SHP77 (cell line): ENCODE data around the gene USE1.

Source experiments
- DNase-seq, 2 experiments: peaks; one replicate each; lab custom pipeline; 2025; lab: John Stamatoyannopoulos, UW

Gene USE1

DNA sequence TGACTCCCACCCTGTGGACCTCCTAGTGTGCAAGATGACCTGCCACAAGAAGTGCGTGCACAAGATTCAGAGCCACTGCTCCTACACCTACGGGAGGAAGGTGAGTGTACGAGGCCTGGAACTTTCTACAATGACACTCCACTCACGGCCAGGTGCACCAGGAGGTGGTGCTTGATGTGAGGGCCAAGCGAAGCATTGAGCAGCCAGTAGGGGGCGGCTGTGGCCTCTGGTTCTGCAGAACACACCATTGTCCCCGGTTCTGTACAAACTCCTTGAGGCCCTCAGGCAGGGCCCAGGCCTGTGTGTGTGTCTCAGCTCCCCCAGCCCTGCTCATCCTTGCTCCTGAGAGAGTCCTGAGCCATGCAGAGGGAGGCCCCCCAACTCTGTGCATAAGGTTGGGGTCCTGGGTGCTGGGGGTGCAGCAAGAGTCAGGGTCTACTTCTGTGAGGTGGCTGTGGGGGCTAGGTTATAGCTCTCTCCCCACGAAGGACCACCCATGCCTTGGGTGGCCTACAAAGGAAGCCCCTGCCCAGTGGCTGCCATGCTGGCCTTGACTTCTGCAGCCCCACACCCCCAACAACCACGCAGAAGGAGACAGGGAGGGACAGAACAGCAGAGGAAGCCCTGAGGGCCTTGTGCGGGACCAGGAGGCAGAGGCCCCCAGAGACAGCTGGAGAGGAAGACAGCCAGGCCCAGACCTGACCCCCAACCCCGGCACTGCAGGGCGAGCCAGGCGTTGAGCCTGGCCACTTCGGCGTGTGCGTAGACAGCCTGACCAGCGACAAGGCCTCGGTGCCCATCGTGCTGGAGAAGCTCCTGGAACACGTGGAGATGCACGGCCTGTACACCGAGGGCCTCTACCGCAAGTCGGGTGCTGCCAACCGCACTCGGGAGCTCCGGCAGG lies 9.7 kb upstream of the USE1 start:
- DNase-seq, result peak; percentile 12 to 44

DNA sequence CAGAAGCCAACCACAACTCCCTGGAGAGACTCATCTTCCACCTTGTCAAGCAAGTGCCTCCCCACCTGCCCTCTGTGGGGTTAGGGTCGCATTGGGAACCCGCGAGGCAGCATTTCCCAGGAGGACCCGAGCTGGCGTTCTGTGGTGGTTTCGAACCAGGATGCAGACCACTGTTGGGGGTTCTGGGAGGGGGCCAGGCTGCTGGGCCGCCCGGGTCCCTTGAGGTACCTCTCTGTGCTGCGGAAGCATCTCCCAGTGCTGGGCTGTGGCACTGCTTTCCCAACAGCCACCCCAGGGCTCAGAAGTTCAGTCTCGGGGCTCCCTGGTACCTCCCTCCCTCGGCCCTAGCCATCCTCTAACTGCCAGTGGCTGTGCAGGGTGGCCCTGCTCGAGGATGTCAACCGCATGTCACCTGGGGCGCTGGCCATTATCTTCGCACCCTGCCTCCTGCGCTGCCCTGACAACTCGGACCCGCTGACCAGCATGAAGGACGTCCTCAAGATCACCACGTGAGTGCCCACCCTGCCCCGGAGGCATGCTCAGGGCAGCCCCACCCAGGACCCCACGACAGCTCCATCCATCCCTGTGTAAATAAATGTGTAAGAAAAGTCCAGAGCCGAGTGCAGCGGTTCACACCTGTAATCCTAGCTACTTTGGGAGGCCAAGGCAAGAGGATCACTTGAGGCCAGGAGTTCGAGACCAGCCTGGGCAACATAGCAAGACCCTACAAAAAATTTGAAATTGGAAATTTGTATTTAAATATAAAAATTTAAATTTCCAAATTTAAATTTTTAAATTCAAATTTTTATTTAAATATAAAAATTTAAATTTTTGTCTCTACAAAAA lies 8.2 kb upstream of the USE1 start:
- DNase-seq, result no peak

DNA sequence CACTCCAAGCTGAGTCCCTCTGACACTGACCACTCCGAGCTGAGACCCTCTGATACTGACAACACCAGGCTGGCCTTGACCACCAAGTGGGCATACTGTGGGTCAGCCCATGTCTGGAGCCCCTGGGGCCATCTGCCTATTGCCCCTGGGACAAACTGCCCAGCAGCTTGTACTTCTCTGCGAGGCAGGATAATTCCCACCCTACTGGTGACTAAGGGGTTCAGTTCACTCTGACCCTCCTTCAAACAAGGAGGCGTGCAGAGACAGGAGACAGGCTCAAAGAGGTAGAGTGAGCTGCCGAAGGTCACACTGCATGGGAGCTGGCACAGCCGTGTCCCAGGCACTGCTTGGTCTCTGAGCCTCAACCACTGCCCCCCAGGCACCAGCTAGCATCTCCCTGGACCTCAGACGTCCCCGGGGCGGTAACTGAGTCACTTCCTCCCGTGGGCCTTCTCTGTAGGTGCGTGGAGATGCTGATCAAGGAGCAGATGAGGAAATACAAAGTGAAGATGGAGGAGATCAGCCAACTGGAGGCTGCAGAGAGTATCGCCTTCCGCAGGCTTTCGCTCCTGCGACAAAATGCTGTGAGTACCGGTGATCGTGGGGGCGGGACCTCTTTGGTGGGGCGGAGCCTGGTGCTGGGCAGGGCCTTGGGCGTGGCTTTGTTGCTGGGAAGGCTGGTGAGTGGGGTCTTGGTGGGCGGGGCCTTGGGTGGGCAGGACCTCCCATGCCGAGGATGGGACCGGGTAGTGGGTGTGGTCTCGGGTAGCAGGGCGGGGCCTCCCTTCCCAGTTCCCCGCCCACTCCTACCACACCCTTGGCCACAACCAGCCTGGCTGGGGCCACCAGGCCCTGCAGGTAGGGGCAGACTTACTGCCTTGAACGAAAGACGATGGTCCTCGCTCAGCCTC lies 5.8 kb upstream of the USE1 start:
- peak; percentile 13 to 16 for DNase-seq

DNA sequence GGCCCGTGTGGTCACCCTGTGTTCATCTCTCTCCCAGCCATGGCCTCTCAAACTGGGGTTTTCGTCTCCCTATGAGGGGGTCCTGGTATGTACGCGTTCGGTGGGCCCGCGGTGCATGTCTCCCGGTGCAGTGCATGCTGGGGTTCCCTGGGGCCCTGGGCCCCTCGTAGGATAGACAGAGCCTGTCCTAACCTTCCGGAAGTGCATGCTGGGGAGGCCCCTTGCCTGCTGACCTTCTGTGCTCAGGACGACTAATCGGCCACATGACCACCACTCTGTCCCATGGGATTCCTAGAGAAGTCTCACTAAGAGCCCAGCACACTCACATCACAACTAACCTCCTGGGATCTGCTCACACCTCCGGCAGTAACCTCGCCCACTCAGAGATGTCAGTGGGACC lies 4.9 kb upstream of the USE1 start:
- DNase-seq, result no peak

DNA sequence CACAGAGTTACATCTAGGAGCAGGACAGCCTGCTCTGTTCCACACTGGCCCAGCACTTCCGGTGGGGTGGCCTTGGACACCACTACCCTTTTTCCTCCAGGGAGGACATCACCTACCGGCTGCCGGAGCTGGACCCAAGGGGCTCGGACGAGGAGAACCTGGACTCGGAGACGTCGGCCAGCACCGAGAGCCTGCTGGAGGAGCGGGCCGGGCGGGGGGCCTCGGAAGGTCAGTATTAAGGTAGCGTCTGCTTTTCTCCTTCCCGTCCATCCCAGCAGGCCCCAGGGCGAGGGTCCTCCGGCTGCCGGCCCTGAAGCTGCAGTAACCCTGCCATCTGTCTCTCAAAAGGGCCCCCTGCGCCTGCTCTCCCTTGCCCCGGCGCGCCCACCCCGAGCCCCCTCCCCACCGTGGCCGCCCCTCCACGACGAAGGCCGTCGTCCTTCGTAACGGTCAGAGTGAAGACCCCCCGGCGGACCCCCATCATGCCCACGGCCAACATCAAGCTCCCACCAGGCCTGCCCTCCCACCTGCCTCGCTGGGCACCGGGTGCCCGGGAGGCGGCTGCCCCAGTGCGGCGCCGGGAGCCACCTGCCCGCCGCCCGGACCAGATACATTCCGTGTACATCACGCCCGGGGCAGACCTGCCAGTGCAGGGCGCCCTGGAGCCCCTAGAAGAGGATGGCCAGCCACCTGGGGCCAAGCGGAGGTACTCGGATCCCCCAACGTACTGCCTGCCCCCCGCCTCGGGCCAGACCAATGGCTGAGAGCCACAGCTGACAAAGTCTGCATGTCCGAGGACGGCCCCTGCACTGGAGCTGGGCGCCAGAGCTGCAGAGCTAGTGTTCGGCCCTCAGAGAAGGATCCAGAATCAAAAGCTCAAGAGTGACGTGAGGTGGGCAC lies 3.4 kb upstream of the USE1 start:
- DNase-seq, result no peak

DNA sequence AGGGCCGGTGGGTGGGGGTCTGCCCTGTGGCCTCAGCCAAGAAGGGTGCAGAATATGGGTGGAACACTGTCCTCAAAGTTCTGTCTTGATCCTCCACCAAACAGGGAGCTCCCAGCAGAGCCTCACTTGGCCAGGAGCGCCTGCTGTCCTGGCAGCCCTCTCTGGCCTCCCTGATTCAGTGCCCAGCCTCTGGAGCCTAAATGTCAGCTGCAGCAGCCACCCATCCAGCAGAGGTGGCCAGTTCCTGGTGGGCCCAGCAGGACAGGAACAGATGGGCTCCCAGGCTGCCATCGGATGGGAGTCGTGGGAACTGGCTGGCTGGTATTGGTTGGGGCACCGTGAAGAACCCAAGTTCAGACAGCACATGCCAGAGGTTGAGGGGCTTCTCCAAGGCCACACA lies 1.8 kb upstream of the USE1 start:
- no peak for DNase-seq

DNA sequence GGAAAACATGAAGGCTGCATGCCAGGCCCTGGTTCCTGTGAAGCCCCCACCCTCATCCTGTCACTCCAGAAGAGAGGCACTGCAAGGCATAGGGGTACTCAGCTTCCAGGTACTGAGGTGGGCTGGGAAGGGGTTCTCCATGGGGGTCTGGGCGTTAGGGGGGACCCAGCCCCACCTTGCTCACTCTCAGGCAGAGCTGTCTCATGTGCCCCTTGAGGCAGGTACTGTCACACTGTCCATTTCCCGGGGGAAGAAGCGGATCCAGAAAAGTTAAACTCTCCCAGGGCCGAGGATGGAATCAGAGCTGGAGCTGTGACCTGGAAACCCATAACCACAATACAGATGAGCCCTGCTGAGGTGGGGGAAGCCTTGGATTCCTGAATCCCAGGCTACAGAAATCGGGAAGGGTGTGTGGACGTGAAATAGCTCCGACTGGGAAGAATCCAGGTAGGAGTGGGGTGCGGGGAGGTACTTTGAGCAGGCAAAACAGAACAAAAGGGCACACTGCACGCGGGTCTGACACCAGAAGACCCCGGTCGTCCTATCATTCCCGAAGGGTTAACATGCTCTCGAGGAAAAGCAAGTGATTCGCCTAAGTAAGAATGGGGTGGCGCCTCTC lies 540 bp upstream of the USE1 start:
- peak in 1 of 2 experiments; percentile 23 for DNase-seq

DNA sequence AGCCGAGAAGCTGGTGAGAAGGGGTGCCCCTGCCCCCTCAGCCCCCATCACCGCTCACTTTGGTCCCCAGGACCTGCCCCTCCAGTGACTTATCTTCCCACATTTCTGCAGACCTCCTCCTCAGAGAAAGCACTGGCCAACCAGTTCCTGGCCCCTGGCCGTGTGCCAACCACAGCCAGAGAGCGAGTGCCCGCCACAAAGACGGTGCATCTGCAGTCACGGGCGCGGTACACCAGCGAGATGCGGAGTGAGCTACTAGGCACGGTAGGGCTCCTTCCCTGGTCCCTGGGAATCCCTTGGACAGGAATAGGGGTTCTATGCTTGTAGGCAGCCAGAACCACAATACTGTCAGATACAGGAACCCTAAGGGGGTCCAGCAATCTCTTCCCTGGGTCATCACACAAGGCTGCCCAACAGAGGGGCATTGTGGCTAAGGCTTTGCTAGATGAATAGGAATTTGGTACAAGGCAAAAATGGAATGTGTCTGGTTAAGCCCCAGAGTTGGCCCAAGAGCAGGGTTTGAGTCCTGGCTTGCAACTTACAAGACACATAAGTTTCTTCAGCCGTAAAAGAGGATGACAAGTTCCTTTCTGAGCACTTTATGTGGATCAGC lies 1.0 kb downstream of the USE1 start:
- DNase-seq, result peak in 1 of 2 experiments; percentile 54

DNA sequence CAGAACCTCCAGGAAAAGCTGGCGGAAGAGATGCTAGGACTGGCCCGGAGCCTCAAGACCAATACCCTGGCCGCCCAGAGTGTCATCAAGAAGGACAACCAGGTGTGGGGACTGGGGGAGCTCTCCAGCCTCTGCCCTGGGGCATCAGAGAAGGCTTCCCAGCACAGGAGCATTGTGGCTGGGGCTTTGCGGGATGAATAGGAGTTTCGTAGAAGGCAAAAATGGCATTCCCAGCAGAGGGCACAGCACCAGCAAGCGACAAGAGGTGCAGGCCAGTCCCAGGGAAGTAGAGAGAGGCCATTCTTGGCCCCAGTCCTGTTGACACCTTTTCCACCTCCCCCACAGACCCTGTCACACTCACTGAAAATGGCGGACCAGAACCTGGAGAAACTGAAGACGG lies 4.1 kb downstream of the USE1 start:
- DNase-seq, result no peak

DNA sequence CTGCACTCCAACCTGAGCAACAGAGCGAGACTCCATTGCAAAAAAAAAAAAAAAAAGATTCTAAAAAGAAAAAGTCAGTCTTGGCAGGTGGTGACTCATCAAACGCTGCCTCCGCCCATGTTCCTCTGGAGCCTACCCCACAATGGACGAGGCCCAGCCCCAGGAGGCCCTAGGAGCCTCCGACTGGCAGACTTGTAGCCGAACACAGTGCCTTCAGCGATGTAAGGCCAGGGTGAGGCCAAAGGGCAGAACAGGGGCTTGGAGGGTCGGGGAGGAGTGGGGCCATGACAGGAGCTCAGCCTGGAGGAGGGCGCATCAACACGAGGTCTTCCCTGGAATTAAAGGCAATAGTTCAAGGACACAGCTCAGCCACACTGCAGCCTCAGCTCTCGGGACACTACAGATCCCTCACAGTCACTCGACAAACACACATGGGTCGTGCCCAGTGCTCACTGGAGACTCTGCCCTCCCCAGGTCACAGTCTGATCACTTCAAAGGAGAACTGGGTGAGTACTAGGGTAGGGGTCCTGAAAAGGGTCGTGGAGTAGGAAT lies 5.1 kb downstream of the USE1 start:
- DNase-seq, result no peak

DNA sequence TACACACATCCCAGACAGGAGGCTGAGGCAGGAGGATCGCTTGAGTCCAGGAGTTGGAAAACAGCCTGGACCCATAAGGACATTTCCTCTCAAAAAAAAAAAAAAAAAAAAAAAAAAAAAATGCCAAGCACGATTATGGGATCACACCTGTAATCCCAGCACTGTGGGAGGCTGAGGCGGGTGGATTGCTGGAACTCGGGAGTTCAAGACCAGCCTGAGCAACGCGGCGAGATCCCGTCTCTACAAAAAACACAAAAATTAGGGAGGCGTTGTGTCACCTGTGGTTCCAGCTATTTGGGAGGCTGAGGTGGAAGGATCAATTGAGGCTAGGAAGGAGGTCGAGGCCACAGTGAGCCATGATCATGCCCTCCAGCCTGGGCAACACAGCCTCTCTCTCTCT lies 9.9 kb downstream of the USE1 start:
- DNase-seq, result no peak

DNA sequence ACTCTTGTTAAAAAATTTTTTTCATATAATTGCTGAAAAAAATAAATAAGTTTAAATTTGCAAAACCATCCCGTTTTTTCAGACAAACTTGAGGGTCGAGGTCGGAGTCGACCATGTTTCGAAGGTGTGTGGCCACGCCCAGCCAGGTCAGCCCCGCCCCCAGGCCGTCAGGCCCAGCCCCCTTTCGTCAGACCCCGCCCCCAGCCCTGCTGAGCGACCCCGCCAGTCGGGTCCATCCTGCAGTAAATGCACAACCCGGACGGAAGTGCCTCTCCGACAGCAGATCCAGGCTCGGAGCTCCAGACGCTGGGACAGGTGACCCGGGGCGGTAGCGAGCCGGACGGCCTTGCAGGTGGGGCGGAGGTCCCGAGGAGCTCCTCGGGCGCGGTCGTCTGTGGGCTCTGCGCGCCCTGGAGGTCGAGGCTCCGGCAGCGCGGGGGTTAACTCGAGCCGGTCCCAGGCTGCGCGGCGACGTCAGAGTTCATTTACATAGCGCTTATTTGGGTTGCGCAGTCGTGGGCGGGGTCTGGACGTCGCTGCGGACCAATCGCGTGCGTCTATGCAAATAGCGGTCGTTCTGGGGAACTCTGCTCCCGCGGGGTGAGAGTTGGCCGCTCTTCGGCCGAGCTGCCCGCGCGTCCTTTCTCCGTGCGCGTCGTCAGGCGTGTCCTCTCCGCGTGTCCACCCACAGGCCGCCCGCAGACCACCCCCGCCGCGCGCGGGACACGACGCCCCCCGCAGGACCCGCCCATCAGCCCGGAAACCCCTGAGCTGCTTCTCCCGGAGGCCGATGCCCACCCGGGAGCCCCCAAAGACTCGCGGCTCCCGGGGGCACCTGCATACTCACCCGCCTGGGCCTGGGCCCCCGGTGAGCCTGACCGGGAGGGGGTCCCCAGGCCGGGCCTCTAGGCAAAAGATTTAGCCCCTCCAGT lies 11.1 kb downstream of the USE1 start, which contains the start of gene OCEL1:
TSS of gene OCEL1 (plus strand) at position 225 of the 932 bp plus-strand sequence. CDS start at position 247, 22 bp downstream.
- peak; percentile 96 to 97 for DNase-seq

DNA sequence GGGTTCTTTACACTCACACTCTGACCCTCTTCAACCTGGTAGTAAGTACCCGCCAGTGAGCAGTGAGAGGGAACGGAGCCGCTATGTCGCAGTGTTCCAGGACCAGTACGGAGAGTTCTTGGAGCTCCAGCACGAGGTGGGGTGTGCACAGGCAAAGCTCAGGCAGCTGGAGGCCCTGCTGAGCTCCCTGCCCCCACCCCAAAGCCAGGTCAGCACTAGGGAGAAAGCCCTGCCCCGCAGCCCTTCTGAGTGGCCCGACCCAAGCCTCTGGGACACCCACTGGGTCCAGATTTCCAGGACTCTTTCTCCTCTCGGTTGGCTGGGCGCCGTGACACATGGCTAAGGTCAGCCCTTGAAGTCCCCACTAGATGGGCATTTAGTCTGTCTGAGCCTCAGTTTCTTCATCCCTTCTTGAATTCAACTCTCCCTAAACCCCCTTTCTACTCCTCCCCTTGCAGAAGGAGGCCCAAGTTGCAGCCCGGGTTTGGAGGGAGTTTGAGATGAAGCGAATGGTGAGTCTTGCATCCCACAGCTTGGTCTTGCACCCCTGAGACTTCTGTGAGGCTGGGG lies 12.7 kb downstream of the USE1 start:
- DNase-seq, result no peak

DNA sequence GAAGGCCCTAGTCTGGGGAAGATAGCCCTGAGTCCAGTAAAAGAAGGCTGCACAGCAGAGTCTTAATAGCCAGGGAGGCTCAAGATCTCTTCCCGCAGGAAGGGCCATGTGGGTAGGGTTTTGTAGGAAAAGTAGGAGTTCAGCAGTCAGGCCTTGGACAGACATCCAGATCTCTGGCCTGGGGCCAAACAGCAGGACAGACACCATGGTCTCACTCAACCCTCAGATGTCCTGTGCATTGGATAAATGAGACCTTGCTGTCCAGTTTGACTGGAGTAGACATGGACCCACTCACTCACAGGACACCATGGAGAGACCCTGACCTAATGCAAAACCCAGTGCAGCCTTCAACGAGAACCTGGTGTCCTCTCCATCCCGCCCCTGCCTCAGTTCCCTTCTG lies 14.7 kb downstream of the USE1 start:
- no peak for DNase-seq

DNA sequence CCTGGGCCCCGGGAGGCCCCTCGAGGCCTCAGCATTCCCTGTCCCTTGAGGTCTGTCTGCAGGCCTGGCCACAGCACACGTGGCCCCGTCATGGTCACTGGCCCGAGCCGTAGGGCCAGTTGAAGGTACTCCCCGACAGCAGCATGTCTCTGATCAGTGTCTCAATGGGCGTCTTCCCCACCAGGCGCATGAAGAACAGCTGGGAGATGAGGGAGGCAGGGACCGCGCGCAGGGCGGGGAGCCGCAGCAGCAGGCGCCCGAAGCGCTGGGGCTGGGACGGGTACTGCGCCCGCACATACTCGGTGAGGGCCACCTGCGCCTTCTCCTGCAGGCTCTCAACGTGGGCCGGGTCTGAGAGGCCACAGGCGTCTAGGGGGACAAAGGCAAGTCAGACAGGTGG lies 17.1 kb downstream of the USE1 start:
- no peak for DNase-seq

DNA sequence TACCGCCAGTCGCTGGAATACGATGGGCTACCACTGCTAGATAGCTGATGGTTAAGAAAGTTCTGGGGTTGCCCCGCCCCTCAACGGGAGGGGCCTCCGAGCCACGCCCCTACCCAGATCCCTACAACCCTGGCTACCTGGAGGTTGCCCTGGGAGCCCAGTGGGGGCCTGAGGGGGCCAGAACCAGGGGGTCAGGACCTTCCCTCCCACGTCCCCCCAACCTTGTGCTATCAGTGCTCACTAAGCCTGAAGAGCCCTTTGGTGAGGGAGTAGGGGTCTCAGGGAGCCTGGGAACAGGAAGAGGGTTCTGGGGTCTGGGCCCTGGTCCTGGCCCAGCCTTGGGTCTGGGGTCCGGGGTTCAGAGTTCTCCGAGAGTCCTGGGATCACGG lies 19.7 kb downstream of the USE1 start:
- DNase-seq, result peak in 1 of 2 experiments; percentile 20

DNA sequence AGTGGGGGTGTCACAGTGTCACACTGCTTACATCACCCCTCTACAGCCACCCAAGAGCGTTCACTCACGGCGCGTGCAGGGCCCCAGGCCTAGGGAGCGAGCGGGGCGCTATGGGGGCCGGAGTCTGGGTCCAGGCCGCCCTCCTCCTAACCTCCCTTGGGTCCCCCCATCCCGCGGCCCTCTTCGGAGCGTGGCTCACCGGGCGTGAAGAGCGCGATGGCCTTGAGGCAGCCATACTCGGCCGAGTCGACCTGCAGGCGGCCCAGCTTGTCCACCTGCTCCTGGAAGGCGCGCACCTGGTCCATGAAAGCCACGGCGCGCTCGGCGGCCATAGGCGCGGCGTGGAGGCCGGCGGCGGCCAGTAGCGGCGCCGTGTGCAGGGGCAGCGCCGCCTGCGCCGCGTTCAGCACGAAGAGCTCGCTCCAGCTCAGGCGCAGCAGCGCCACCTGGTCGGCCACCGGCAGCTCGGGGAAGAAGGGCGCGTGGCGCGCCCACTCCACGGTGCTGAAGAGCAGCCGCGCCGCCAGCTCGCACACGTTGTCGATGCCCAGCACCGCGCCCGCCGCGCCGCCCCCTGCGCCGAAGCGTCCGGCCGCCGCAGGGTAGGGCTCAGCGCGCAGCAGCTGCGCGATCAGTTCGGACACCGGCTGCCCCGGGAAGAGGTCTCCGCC lies 20.3 kb downstream of the USE1 start:
- peak; percentile 38 to 68 for DNase-seq
